Spleen (tissue), 7 donors: ENCODE data around the gene LRRC8D.

ENCODE experiments used
- POLR2AphosphoS5 ChIP-seq, 3 donors: sonication (generic); formaldehyde crosslinking; IDR thresholded peaks; one replicate each; pipeline ENCODE4 v1.5.1; 2017; ENCODE audit warnings: antibody characterized with exemption in 3 of 3
- TF ChIP-seq, protein P1 (sequence below), 11 experiments: fragments of 200-600 bp in 7 of 11; fragments of 450-650 bp in 4 of 11; sonication (generic) in 4 of 11; IDR thresholded peaks in 8 of 11; conservative IDR thresholded peaks in 3 of 11; 1 replicate in 7 of 11; 2 replicates in 4 of 11; pipeline versions ENCODE4 v1.4.0 to v1.8.0; 2016 to 2021; ENCODE audit warnings: antibody characterized with exemption in 11 of 11, inconsistent platforms in 4 of 11, mild to moderate bottlenecking in 1 of 11
- donor health status: DM: no; HTN: no; CAD: no; lungs with moderate emphysema.
- donor health status: DM: no; HTN: no; CAD: no.
- donor health status: DM: no; HTN: no; CAD: no.

DNA sequence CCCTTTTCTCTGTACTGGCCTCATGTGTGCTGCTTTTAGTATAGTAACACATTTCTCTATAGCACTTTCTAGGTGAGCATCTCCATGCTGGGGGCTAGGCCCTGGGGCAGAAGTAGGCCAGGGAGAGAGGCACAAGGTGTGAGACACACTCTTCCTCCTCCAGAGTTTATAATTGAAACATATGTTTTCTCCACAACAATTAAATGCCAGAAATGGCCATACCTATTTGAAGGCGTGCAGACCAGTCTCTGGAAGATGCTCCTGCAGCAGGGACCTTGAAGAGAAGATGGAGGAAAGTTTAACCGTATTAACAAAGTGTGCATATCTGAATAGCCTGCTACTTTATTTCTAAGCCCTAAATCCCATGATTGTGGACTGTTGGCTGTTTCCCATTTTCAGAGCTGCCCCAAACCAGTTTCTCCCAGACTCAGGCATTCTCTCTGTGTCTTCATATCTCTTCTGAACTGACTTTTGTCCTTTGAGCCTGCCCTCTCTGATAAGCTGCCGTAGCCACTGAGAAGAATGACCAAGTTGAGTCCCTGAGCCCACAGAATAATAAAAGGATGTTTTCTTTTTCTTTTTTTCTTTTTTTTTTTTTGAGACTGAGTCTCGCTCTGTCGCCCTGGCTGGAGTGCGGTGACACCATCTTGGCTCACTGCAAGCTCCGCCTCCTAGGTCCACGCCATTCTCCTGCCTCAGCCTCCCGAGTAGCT, 81.3 kb downstream of the LRRC8D start:
- TF ChIP-seq, protein P1, sequence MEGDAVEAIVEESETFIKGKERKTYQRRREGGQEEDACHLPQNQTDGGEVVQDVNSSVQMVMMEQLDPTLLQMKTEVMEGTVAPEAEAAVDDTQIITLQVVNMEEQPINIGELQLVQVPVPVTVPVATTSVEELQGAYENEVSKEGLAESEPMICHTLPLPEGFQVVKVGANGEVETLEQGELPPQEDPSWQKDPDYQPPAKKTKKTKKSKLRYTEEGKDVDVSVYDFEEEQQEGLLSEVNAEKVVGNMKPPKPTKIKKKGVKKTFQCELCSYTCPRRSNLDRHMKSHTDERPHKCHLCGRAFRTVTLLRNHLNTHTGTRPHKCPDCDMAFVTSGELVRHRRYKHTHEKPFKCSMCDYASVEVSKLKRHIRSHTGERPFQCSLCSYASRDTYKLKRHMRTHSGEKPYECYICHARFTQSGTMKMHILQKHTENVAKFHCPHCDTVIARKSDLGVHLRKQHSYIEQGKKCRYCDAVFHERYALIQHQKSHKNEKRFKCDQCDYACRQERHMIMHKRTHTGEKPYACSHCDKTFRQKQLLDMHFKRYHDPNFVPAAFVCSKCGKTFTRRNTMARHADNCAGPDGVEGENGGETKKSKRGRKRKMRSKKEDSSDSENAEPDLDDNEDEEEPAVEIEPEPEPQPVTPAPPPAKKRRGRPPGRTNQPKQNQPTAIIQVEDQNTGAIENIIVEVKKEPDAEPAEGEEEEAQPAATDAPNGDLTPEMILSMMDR (IDR thresholded peaks at IDR 0.05 in 8 of 11, conservative IDR thresholded peaks at IDR 0.05 in 3 of 11), result no peak
- no peak for TF ChIP-seq POLR2AphosphoS5 (IDR thresholded peaks at IDR 0.05)
